Fibroblast of mammary gland (primary cell): ENCODE measurements around the gene ICE2.

Experiments used
- DNase-seq: peaks from one replicate; pipeline ENCODE4 v3.0.0-alpha.2; 2010; ENCODE audit warnings: low read depth
- H3K4me3 ChIP-seq: 2 replicates; pipeline ENCODE4 v1.5.1; 2011; ENCODE audit warnings: low read depth, mild to moderate bottlenecking, low read length, moderate library complexity; ENCODE audit not compliant: control insufficient read depth
- TF ChIP-seq, protein P1 (sequence below): conservative IDR thresholded peaks from 2 replicates; pipeline ENCODE4 v1.5.1; 2011; ENCODE audit warnings: low read depth, low read length, inconsistent platforms; ENCODE audit not compliant: control insufficient read depth, insufficient read depth

The ICE2 gene

DNA sequence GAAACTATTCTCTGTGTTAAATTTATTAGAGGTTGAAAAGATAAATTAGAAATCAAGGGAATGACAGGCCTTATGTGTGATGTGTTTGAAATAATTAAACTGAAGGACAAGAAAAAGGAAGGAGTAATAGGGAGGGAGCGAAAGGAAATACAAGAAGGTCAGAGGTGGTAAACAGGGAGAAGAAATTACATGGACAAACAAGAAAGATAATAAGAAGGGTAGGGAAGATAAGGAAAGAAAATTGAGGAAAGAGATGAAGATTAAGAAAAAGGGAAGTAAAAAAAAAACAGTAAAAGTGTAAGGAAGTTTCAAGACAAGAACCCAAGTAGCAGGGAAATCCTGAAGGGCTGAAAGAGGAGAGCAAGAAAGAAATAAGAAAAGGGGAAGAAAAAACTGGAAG, 54.9 kb downstream of the ICE2 start:
- H3K4me3 ChIP-seq, result no peak overlapping the region
- TF ChIP-seq, protein P1, sequence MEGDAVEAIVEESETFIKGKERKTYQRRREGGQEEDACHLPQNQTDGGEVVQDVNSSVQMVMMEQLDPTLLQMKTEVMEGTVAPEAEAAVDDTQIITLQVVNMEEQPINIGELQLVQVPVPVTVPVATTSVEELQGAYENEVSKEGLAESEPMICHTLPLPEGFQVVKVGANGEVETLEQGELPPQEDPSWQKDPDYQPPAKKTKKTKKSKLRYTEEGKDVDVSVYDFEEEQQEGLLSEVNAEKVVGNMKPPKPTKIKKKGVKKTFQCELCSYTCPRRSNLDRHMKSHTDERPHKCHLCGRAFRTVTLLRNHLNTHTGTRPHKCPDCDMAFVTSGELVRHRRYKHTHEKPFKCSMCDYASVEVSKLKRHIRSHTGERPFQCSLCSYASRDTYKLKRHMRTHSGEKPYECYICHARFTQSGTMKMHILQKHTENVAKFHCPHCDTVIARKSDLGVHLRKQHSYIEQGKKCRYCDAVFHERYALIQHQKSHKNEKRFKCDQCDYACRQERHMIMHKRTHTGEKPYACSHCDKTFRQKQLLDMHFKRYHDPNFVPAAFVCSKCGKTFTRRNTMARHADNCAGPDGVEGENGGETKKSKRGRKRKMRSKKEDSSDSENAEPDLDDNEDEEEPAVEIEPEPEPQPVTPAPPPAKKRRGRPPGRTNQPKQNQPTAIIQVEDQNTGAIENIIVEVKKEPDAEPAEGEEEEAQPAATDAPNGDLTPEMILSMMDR, result no peak
- no peak for DNase-seq

DNA sequence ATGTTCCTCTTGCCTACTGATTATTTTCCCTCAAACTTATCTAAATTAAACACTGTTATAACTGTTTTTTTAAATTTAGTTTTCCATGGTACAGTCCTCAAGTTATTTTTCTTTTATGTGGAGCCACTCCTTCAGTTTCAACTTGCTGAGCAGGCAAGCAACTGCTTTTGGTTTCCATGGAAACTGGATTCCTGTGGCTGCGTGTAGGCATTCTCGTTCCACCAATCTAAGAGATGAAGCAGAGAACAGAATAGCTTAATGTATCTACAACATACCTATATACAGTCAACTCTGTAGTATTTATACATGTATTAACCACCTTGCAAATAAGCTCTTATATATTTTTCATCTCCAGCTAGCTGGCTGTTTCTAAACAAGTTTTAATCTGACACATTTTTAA, 55.4 kb downstream of the ICE2 start:
- peak; percentile 82 for DNase-seq
- TF ChIP-seq, protein P1, result no peak
- H3K4me3 ChIP-seq, result no peak overlapping the region

DNA sequence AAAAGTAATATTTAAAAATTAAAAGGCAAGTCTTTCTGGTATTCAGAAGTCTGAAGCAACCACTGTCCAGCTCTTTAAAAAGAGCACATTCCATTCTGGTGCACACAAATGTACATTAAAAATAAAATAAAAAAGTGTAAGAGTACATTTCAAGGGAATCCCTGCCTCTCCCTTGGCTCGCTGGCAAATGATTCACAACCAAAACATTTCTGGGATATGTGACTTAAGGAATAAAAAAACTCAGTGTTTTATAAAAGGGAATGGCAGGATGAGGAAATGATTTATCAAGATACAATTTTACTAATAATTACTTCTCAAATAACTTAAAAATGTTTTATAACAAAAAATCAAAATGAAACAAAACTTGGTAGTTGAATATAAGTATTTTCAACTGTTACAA, 57.4 kb downstream of the ICE2 start:
- peak; percentile 81 for DNase-seq
- H3K4me3 ChIP-seq, result no peak overlapping the region
- TF ChIP-seq, protein P1, result no peak

DNA sequence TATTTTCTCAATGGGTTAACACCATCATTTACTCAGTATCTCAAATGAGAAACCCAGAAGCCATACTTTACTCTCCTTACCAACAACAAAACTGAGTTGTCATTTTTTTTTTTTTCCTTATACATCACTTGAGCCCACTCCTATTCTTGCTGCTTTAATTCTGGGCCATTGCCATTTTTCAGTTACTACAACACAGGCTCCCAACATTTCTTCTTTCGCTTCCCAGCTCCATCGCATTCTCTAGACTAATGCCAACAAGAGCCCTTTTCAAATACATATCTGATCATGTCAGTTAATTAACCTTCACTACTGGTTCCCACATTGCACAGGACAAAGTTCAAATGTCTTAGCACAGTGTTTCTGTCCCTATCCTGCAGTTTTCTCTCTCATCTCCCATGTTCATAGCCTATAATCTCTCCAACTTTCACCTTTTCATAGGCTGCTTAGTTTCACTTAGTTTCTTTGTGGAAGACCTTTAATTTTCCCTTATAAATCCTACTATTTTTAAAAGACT, 58.7 kb downstream of the ICE2 start:
- no peak for DNase-seq
- no peak overlapping the region for H3K4me3 ChIP-seq
- TF ChIP-seq, protein P1, result no peak

DNA sequence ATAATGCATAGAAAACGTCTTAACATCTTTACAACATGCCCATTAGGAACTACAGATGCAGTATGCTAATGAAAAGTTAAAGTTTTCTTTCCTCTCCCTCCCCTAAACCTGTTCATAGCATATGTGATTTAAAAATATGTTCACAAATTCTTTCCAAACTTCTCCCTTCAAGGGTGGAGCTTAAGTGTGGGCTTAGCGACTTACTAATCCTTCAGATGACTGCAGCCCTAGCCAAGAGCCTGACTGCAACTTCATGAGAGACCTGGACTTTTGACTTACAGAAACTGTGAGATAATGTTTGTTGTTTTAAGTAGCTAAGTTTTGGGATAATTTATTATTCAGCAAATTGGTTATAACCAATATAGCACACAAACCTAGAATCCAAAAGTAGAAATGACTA, 59.2 kb downstream of the ICE2 start:
- H3K4me3 ChIP-seq, result no peak overlapping the region
- DNase-seq, result peak; percentile 67
- TF ChIP-seq, protein P1, result no peak

DNA sequence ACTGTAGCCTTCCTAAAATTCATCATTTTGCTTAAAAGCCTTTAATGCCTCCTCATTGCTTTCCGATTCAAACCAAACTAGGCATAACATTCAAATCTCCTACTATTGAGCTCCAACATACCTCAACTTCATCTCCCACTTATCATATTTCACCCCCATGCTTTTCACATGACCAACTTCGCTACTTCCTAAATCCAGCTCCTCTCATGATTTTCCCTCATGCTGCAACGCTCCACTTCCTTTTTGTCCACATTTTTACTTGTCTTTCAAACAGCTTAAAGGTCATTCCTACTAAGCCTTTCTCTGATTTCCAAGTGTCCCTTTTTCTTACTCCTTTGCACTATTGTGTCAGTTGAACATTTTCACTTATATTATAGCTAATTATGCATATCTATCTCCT, 60.8 kb downstream of the ICE2 start:
- H3K4me3 ChIP-seq, result no peak overlapping the region
- no peak for DNase-seq
- TF ChIP-seq, protein P1, result no peak

DNA sequence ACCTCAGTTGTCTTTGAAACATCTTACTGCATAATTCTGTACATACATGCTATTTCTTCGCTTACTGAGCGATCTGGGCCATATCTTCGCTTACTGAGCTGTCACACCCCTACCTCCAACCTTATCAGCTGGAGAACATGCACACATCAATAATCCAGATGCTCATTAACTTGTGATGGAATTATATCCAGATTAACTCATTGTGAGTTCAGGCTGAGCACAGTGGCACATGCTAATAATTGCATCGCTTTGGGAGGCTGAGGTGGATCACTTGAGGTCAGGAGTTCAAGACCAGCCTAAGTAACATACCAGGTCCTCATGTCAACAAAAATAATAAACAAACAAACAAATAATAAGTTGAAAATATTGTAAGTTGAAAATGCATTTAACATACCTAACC, 61.8 kb downstream of the ICE2 start:
- H3K4me3 ChIP-seq, result no peak overlapping the region
- TF ChIP-seq, protein P1, result no peak
- DNase-seq, result no peak
